HEK293 (cell line): ENCODE results near the gene SHLD1.

Experiments
- ZNF302 ChIP-seq: fragments of 450-650 bp; formaldehyde crosslinking; IDR thresholded peaks from 2 replicates; pipeline ENCODE4 v1.5.1; 2016; ENCODE audit warnings: missing biosample characterization, missing genetic modification characterization, low read depth
- ZNF670 ChIP-seq: fragments of 450-650 bp; formaldehyde crosslinking; IDR thresholded peaks from 2 replicates; pipeline ENCODE4 v1.5.1; 2016; ENCODE audit warnings: missing biosample characterization, missing genetic modification characterization, low read depth
- ZSCAN30 ChIP-seq: fragments of 450-650 bp; IDR thresholded peaks from 2 replicates; pipeline ENCODE4 v1.5.1; 2018; ENCODE audit warnings: missing biosample characterization, mild to moderate bottlenecking, missing genetic modification characterization, moderate library complexity
- TF ChIP-seq, protein P1 (sequence below): fragments of 450-650 bp; formaldehyde crosslinking; IDR thresholded peaks from 2 replicates; pipeline ENCODE4 v1.5.1; 2016; ENCODE audit warnings: missing biosample characterization, missing genetic modification characterization
- TF ChIP-seq, protein P2 (sequence below): fragments of 450-650 bp; formaldehyde crosslinking; conservative IDR thresholded peaks from 2 replicates; pipeline ENCODE4 v1.5.1; 2016; ENCODE audit warnings: low read depth, missing biosample characterization, missing genetic modification characterization
- TF ChIP-seq, protein P3 (sequence below): fragments of 450-650 bp; formaldehyde crosslinking; IDR thresholded peaks from 2 replicates; pipeline ENCODE4 v1.5.1; 2016; ENCODE audit warnings: missing biosample characterization, missing genetic modification characterization

DNA sequence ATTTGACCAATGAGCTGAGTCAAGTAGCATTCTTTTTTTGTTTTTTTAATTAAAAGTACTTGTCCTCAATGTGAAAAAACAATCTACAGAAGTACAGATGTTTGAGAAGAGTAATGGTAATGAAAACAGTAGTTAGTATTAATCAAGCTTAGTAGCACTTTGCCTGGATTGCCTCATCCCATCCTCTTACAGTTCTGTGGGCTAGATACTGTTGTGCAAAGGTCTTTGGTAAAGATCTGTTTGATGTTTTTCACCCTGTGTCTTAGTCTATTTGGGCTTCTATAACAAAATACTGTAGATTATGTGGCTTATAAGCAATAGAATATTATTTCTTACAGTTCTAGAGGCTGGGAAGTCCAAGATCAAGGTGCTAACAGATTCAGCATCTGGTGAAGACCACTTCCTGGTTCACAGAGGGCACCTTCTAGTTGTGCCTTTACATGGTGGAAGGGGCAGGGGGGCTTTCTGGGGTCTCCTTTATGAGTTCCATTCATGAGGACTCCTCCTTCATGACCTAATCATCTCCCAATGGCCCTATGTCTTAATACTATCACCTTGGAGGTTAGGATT, 84.3 kb downstream of the SHLD1 start:
- TF ChIP-seq ZNF302 (tag by site-specific recombination) = no peak
- TF ChIP-seq, protein P1, sequence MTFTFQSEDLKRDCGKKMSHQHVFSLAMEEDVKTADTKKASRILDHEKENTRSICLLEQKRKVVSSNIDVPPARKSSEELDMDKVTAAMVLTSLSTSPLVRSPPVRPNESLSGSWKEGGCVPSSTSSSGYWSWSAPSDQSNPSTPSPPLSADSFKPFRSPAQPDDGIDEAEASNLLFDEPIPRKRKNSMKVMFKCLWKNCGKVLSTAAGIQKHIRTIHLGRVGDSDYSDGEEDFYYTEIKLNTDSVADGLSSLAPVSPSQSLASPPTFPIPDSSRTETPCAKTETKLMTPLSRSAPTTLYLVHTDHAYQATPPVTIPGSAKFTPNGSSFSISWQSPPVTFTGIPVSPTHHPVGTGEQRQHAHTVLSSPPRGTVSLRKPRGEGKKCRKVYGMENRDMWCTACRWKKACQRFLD (tag by site-specific recombination) = no peak
- TF ChIP-seq, protein P2, sequence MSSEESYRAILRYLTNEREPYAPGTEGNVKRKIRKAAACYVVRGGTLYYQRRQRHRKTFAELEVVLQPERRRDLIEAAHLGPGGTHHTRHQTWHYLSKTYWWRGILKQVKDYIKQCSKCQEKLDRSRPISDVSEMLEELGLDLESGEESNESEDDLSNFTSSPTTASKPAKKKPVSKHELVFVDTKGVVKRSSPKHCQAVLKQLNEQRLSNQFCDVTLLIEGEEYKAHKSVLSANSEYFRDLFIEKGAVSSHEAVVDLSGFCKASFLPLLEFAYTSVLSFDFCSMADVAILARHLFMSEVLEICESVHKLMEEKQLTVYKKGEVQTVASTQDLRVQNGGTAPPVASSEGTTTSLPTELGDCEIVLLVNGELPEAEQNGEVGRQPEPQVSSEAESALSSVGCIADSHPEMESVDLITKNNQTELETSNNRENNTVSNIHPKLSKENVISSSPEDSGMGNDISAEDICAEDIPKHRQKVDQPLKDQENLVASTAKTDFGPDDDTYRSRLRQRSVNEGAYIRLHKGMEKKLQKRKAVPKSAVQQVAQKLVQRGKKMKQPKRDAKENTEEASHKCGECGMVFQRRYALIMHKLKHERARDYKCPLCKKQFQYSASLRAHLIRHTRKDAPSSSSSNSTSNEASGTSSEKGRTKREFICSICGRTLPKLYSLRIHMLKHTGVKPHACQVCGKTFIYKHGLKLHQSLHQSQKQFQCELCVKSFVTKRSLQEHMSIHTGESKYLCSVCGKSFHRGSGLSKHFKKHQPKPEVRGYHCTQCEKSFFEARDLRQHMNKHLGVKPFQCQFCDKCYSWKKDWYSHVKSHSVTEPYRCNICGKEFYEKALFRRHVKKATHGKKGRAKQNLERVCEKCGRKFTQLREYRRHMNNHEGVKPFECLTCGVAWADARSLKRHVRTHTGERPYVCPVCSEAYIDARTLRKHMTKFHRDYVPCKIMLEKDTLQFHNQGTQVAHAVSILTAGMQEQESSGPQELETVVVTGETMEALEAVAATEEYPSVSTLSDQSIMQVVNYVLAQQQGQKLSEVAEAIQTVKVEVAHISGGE (tag by site-specific recombination) = no peak
- no peak for TF ChIP-seq ZNF670 (tag by site-specific recombination)
- TF ChIP-seq, protein P3, sequence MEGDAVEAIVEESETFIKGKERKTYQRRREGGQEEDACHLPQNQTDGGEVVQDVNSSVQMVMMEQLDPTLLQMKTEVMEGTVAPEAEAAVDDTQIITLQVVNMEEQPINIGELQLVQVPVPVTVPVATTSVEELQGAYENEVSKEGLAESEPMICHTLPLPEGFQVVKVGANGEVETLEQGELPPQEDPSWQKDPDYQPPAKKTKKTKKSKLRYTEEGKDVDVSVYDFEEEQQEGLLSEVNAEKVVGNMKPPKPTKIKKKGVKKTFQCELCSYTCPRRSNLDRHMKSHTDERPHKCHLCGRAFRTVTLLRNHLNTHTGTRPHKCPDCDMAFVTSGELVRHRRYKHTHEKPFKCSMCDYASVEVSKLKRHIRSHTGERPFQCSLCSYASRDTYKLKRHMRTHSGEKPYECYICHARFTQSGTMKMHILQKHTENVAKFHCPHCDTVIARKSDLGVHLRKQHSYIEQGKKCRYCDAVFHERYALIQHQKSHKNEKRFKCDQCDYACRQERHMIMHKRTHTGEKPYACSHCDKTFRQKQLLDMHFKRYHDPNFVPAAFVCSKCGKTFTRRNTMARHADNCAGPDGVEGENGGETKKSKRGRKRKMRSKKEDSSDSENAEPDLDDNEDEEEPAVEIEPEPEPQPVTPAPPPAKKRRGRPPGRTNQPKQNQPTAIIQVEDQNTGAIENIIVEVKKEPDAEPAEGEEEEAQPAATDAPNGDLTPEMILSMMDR (tag by site-specific recombination) = no peak
- no peak for TF ChIP-seq ZSCAN30 (tag by site-specific recombination)
